ENCODE results near the gene SECISBP2L.

DNA sequence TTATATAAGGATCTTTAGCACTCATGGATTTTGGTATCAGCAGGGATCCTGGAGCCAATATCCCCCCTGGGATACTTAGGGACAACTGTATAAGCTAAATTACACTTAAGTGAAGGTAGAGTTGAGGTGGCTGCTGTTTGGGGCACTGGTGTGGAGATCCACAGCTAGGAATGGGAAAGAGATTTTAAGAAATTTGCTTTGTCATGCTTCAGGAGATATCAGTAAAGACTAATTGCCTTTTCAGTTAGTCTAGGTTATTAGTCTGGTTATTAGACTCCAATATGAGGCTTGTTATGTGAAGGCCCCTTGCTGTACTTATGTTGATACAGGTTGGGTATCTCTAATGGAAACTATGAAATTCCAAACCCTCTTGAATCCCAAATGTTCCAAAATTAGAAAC, 1.2 kb upstream of the SECISBP2L start:
- TF ChIP-seq CTCF (IDR thresholded peaks at IDR 0.05; ENCODE audit: low read length): no peak
- no peak for TF ChIP-seq EZH2 (optimal IDR thresholded peaks at IDR 0.05; ENCODE audit: low read depth, low read length)
